ENCODE measurements around the gene USHBP1.
A peak's percentile ranks its signal among the peaks of the same experiment; 100 is the strongest.

USHBP1 gene

GRCh38 chr19:17216058-17216670 lies 48.4 kb downstream of the USHBP1 start:
- H3K4me1 ChIP-seq (ENCODE audit: insufficient read depth, poor library complexity, severe bottlenecking): peaks cover 4% of the 10 kb centered on the region
- peaks cover 8% of the 10 kb centered on the region; the same call in 1 of the 2 replicates for H3K36me3 ChIP-seq (ENCODE audit: low read depth)
- H3K9me3 ChIP-seq (ENCODE audit: severe bottlenecking): no peaks in the 10 kb centered on the region
- H3K4me3 ChIP-seq (ENCODE audit: severe bottlenecking): peak overlapping the region; percentile 91
- TF ChIP-seq CTCF (IDR thresholded peaks at IDR 0.05; ENCODE audit: poor library complexity, severe bottlenecking): no peak
- H3K27ac ChIP-seq (ENCODE audit: poor library complexity, severe bottlenecking): peak overlapping the region; percentile 80
- H3K27me3 ChIP-seq (ENCODE audit: insufficient read depth, poor library complexity, severe bottlenecking): no peaks in the 10 kb centered on the region
- ATAC-seq (ENCODE audit: low read depth) (no peak), DNase-seq (ENCODE audit: low spot score) (no peak)

DNA sequence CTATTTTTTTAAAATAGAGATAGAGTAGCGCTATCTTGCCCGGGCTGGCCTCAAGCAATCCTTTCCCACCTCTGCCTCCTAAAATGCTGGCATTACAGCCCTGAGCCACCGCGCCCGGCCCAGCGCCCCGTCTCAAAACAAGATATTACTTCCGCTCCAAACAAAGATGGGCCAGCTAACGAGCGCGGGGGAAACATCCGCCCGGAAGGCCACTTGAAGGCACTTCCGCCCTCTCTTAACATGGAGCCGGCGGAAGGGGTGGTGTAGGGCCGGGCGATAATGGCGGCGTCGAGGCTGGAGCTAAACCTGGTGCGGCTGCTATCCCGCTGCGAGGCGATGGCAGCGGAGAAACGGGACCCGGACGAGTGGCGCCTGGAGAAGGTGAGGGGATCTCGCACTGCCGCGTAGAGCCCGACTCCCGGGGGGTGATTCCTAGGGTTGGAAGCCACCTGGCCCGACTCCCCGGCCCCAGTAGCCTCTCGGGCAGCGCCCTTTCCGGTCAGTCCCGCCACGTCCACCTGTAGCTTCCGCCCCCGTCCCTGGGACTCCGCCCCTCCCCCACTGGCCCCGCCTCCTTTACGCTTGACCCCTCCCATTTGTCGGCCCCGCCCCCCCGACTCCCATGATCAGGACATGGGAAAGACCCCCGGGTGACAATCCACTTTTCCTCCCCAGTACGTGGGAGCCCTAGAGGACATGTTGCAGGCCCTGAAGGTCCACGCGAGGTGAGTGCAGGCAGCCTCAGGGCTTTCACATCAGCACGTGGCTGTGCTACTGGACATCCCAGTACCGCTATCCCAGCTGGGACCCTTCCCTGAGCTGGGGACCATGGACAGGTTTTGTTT lies 49.2 kb downstream of the USHBP1 start, which contains the start of gene USE1:
TSS of gene USE1 (plus strand) at position 231 of the 845 bp plus-strand sequence. CDS start at position 280, 49 bp downstream.
- H3K27me3 ChIP-seq (ENCODE audit: insufficient read depth, poor library complexity, severe bottlenecking): no peaks in the 10 kb centered on the region
- peaks cover 3% of the 10 kb centered on the region for H3K4me1 ChIP-seq (ENCODE audit: insufficient read depth, poor library complexity, severe bottlenecking)
- peaks cover 11% of the 10 kb centered on the region for H3K36me3 ChIP-seq (ENCODE audit: low read depth)
- peak within 1 kb of the TSS; percentile 80 for H3K27ac ChIP-seq (ENCODE audit: poor library complexity, severe bottlenecking)
- no peak for TF ChIP-seq CTCF (IDR thresholded peaks at IDR 0.05; ENCODE audit: poor library complexity, severe bottlenecking)
- DNase-seq (ENCODE audit: low spot score): peak; percentile 91
- H3K4me3 ChIP-seq (ENCODE audit: severe bottlenecking): peak within 1 kb of the TSS; percentile 91
- peak; percentile 94 for ATAC-seq (ENCODE audit: low read depth)
- no peaks in the 10 kb centered on the region for H3K9me3 ChIP-seq (ENCODE audit: severe bottlenecking)

DNA sequence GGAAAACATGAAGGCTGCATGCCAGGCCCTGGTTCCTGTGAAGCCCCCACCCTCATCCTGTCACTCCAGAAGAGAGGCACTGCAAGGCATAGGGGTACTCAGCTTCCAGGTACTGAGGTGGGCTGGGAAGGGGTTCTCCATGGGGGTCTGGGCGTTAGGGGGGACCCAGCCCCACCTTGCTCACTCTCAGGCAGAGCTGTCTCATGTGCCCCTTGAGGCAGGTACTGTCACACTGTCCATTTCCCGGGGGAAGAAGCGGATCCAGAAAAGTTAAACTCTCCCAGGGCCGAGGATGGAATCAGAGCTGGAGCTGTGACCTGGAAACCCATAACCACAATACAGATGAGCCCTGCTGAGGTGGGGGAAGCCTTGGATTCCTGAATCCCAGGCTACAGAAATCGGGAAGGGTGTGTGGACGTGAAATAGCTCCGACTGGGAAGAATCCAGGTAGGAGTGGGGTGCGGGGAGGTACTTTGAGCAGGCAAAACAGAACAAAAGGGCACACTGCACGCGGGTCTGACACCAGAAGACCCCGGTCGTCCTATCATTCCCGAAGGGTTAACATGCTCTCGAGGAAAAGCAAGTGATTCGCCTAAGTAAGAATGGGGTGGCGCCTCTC lies 49.9 kb downstream of the USHBP1 start:
- Histone ChIP-seq H3K9me3 (ENCODE audit: severe bottlenecking) (no peaks in the 10 kb centered on the region), H3K4me3 (ENCODE audit: severe bottlenecking) (peak overlapping the region; percentile 91), H3K27ac (ENCODE audit: poor library complexity, severe bottlenecking) (peak overlapping the region; percentile 80), H3K36me3 (ENCODE audit: low read depth) (peaks cover 17% of the 10 kb centered on the region), H3K4me1 (ENCODE audit: insufficient read depth, poor library complexity, severe bottlenecking) (no peaks in the 10 kb centered on the region), H3K27me3 (ENCODE audit: insufficient read depth, poor library complexity, severe bottlenecking) (no peaks in the 10 kb centered on the region)
- DNase-seq (ENCODE audit: low spot score) (no peak), ATAC-seq (ENCODE audit: low read depth) (no peak)
- TF ChIP-seq CTCF (IDR thresholded peaks at IDR 0.05; ENCODE audit: poor library complexity, severe bottlenecking): no peak

GRCh38 chr19:17213334-17213733 lies 51.2 kb downstream of the USHBP1 start:
- H3K36me3 ChIP-seq (ENCODE audit: low read depth): peaks cover 17% of the 10 kb centered on the region
- H3K9me3 ChIP-seq (ENCODE audit: severe bottlenecking): no peaks in the 10 kb centered on the region
- TF ChIP-seq CTCF (IDR thresholded peaks at IDR 0.05; ENCODE audit: poor library complexity, severe bottlenecking): no peak
- no peaks in the 10 kb centered on the region for H3K27me3 ChIP-seq (ENCODE audit: insufficient read depth, poor library complexity, severe bottlenecking)
- no peaks in the 10 kb centered on the region for H3K4me1 ChIP-seq (ENCODE audit: insufficient read depth, poor library complexity, severe bottlenecking)
- H3K4me3 ChIP-seq (ENCODE audit: severe bottlenecking): no peak overlapping the region
- H3K27ac ChIP-seq (ENCODE audit: poor library complexity, severe bottlenecking): no peak overlapping the region
- DNase-seq (ENCODE audit: low spot score) (no peak), ATAC-seq (ENCODE audit: low read depth) (no peak)

Data from RWPE2 (cell line).